ENCODE measurements around the gene RERE.

DNA sequence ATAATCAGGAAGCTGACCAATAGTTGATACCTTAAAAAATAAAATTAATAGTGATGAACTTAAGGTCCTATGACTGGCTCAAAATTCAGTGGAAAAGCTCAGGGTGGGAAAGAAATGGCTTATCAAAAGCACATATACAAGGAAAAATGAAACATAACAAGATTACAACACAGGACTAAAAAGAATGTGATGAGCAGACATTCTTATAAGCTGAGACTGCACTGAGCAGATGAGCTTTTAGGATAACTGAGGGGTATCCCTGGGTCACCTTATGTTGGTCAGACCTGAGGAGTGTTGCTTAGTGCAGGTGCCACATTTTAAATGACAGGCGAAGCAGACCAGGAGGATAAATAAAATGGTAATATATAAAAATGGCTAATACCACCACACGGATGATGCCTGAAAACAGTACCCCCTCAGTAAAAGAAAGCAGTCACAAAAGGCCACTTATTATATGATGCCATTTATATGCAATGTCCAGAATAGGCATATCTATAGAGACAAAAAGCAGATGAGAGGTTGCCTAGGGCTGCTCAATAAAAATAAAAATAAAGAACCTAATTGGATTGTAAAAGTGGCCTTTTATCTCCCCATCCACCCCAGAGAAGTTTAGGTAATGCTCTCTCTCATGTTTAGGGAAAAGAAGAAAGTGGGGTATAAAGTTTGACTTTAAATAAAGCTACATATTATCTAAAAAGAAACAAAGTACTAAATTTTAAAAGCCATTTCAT is 335.6 kb downstream of the RERE start:
- no peak for TF ChIP-seq POLR2AphosphoS5 (IDR thresholded peaks at IDR 0.05; ENCODE audit: low read depth)
- no peak for TF ChIP-seq EZH2phosphoT487 (IDR thresholded peaks at IDR 0.05; ENCODE audit: unreplicated experiment)
- TF ChIP-seq, protein P1, sequence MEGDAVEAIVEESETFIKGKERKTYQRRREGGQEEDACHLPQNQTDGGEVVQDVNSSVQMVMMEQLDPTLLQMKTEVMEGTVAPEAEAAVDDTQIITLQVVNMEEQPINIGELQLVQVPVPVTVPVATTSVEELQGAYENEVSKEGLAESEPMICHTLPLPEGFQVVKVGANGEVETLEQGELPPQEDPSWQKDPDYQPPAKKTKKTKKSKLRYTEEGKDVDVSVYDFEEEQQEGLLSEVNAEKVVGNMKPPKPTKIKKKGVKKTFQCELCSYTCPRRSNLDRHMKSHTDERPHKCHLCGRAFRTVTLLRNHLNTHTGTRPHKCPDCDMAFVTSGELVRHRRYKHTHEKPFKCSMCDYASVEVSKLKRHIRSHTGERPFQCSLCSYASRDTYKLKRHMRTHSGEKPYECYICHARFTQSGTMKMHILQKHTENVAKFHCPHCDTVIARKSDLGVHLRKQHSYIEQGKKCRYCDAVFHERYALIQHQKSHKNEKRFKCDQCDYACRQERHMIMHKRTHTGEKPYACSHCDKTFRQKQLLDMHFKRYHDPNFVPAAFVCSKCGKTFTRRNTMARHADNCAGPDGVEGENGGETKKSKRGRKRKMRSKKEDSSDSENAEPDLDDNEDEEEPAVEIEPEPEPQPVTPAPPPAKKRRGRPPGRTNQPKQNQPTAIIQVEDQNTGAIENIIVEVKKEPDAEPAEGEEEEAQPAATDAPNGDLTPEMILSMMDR (conservative IDR thresholded peaks at IDR 0.05; ENCODE audit: low read depth in 2 of 2): no peak
